ENCODE measurements around the gene RFX7.

Gene RFX7

GRCh38 chr15:56088389-56088788 lies 155.3 kb downstream of the RFX7 start:
- TF ChIP-seq FOXP2 (optimal IDR thresholded peaks at IDR 0.05; ENCODE audit: borderline replicate concordance, extremely low read depth, extremely low read length, insufficient read depth) = no peak
- no peak for TF ChIP-seq POLR2AphosphoS5 (IDR thresholded peaks at IDR 0.05; ENCODE audit: low read depth, low read length)
- TF ChIP-seq, protein P1, sequence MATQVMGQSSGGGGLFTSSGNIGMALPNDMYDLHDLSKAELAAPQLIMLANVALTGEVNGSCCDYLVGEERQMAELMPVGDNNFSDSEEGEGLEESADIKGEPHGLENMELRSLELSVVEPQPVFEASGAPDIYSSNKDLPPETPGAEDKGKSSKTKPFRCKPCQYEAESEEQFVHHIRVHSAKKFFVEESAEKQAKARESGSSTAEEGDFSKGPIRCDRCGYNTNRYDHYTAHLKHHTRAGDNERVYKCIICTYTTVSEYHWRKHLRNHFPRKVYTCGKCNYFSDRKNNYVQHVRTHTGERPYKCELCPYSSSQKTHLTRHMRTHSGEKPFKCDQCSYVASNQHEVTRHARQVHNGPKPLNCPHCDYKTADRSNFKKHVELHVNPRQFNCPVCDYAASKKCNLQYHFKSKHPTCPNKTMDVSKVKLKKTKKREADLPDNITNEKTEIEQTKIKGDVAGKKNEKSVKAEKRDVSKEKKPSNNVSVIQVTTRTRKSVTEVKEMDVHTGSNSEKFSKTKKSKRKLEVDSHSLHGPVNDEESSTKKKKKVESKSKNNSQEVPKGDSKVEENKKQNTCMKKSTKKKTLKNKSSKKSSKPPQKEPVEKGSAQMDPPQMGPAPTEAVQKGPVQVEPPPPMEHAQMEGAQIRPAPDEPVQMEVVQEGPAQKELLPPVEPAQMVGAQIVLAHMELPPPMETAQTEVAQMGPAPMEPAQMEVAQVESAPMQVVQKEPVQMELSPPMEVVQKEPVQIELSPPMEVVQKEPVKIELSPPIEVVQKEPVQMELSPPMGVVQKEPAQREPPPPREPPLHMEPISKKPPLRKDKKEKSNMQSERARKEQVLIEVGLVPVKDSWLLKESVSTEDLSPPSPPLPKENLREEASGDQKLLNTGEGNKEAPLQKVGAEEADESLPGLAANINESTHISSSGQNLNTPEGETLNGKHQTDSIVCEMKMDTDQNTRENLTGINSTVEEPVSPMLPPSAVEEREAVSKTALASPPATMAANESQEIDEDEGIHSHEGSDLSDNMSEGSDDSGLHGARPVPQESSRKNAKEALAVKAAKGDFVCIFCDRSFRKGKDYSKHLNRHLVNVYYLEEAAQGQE (IDR thresholded peaks at IDR 0.05; ENCODE audit: insufficient read depth in 1 of 2, low read depth in 2 of 2, low read length in 2 of 2) = no peak
- TF ChIP-seq SIN3A (IDR thresholded peaks at IDR 0.05; ENCODE audit: borderline replicate concordance, insufficient read depth, low read length) = no peak
- no peak for TF ChIP-seq TAF1 (IDR thresholded peaks at IDR 0.05; ENCODE audit: borderline replicate concordance, insufficient read depth, low read length)

- TF ChIP-seq FOXP2 (optimal IDR thresholded peaks at IDR 0.05; ENCODE audit: borderline replicate concordance, extremely low read depth, extremely low read length, insufficient read depth) = no peak
- no peak for TF ChIP-seq SIN3A (IDR thresholded peaks at IDR 0.05; ENCODE audit: borderline replicate concordance, insufficient read depth, low read length)
Measured at GRCh38 chr15:56086566-56086965, 157.1 kb downstream of the RFX7 start.

- TF ChIP-seq TAF1 (IDR thresholded peaks at IDR 0.05; ENCODE audit: borderline replicate concordance, insufficient read depth, low read length) (no peak), SIN3A (IDR thresholded peaks at IDR 0.05; ENCODE audit: borderline replicate concordance, insufficient read depth, low read length) (no peak), POLR2AphosphoS5 (IDR thresholded peaks at IDR 0.05; ENCODE audit: low read depth, low read length) (no peak), FOXP2 (optimal IDR thresholded peaks at IDR 0.05; ENCODE audit: borderline replicate concordance, extremely low read depth, extremely low read length, insufficient read depth) (no peak)
- TF ChIP-seq, protein P1 (IDR thresholded peaks at IDR 0.05; ENCODE audit: insufficient read depth in 1 of 2, low read depth in 2 of 2, low read length in 2 of 2) = no peak
Measured at GRCh38 chr15:56082263-56082761, 161.4 kb downstream of the RFX7 start.

- TF ChIP-seq TAF1 (IDR thresholded peaks at IDR 0.05; ENCODE audit: borderline replicate concordance, insufficient read depth, low read length) (no peak), SIN3A (IDR thresholded peaks at IDR 0.05; ENCODE audit: borderline replicate concordance, insufficient read depth, low read length) (no peak), POLR2AphosphoS5 (IDR thresholded peaks at IDR 0.05; ENCODE audit: low read depth, low read length) (no peak), FOXP2 (optimal IDR thresholded peaks at IDR 0.05; ENCODE audit: borderline replicate concordance, extremely low read depth, extremely low read length, insufficient read depth) (no peak)
Measured at GRCh38 chr15:56077081-56077480, 166.6 kb downstream of the RFX7 start.

- TF ChIP-seq POLR2AphosphoS5 (IDR thresholded peaks at IDR 0.05; ENCODE audit: low read depth, low read length) (no peak), TAF1 (IDR thresholded peaks at IDR 0.05; ENCODE audit: borderline replicate concordance, insufficient read depth, low read length) (no peak), FOXP2 (optimal IDR thresholded peaks at IDR 0.05; ENCODE audit: borderline replicate concordance, extremely low read depth, extremely low read length, insufficient read depth) (no peak)
Measured at GRCh38 chr15:56076640-56077039, 167.0 kb downstream of the RFX7 start.

DNA sequence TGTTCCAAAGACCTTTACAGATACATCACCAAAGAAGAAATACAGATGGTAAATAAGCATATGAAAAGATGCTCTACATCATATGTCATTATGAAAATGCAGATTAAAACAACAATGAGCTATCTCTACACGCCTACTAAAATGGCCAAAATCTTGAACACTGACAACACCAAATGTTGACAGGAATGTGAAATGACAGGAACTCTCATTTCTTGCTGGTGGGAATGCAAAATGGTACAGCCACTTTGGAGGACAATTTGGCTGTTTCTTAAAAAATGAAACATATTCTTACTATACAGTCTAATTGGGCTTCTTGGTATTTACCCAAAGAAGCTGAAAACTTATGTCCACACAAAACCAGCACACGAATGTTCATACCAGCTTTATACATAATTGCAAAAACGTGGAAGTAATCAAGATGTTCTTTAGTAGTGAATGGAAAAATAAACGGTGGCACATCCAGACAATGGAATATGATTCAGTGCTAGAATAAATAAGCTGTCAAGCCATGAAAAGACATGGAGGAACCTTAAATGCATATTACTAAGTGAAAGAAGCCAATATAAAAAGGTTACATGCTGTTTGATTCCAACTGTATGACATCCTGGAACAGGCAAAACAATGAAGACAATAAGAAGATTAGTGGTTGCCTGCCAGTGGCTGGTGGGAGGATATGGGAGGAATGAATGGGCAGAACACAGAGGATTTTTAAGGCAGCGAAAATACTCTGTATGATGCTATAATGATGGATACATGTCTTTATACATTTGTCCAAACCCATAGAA lies 169.0 kb downstream of the RFX7 start:
- TF ChIP-seq, protein P1 (IDR thresholded peaks at IDR 0.05; ENCODE audit: insufficient read depth in 1 of 2, low read depth in 2 of 2, low read length in 2 of 2) = no peak
- no peak for TF ChIP-seq SIN3A (IDR thresholded peaks at IDR 0.05; ENCODE audit: borderline replicate concordance, insufficient read depth, low read length)
- TF ChIP-seq POLR2AphosphoS5 (IDR thresholded peaks at IDR 0.05; ENCODE audit: low read depth, low read length) = no peak
- no peak for TF ChIP-seq FOXP2 (optimal IDR thresholded peaks at IDR 0.05; ENCODE audit: borderline replicate concordance, extremely low read depth, extremely low read length, insufficient read depth)
- TF ChIP-seq TAF1 (IDR thresholded peaks at IDR 0.05; ENCODE audit: borderline replicate concordance, insufficient read depth, low read length) = no peak
